DMS153 treated with DMSO at 0.1 percent for 48 hours (cell line): ENCODE data around the gene CYB5D1.
"Not testable (repeated sequence)": the region's sequence is repeated elsewhere in the genome, so short reads cannot be mapped to it uniquely, and the experiment has no call there.

ENCODE experiments used
- DNase-seq: peaks from one replicate; lab custom pipeline; 2025; ENCODE audit not compliant: unreplicated experiment; lab: John Stamatoyannopoulos, UW

Gene CYB5D1, protein sequence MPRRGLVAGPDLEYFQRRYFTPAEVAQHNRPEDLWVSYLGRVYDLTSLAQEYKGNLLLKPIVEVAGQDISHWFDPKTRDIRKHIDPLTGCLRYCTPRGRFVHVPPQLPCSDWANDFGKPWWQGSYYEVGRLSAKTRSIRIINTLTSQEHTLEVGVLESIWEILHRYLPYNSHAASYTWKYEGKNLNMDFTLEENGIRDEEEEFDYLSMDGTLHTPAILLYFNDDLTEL

DNA sequence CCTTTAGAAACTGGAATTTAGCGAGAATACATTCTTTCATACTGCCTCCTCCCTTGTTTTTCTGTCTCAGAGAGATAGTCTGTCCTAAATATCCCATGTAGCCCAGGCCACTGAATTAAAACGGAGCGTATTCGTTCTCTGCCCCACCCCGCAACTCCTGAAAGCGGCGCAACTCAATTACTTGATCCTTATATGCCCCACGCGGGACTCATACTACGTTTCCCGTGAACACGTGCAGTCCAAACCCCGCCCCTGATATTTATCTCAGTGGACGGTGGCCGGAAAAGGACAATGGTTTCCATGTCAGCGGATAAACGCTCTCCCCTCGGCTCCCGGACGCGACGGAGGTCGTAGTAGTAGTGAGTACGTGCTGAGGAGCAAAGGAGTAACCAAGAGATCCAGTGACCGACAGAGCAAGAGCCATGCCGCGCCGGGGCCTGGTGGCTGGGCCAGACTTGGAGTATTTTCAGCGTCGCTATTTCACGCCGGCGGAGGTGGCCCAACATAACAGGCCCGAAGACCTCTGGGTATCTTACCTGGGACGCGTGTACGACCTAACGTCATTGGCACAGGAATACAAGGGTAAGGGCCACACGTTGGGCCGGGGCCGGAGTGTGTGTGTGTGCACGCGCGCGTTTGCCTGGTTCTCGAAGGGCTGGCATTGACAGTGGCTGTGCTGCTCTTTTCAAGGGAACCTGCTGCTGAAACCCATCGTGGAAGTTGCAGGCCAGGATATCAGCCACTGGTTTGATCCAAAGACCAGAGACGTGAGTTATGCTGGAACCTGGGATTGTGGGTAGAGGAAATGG is at the start of gene CYB5D1:
CYB5D1 (plus strand) TSS at position 291 of the 809 bp plus-strand sequence; CDS start at position 423, 132 bp downstream.
- peak; percentile 72 for DNase-seq

DNA sequence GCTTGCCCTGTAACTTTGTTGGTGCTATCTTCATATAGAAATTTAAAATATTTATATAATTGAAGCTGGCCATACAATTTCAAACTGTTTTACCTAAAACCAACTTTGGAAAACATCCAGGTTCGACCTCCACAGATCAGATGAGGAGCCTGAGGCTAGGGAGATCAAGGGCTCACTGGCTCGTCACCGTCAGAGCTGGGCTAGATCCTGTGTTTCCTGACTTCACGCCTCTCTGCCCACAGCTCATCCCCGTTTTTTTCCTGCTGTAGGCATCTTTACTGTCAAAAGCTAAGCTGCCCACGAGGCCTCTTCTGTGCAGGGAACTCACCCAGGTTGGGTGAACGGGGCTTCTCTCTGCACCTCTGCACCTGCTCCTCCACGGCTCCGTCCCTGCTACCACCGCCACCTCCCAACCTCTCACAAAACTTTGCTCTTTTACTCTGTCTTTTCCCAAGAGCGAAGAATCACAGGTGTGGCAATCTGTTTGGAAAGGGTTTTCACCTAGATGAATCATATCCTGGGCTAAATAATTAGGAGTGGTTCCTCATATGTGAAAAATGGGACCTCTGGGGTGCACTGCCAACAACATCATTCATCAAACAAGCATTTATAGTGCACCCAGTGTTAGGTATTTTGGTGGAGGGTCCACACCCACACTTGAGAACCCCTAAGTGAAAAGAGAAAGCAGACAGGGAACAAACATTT is 48.6 kb upstream of the CYB5D1 start:
- DNase-seq, result no peak

DNA sequence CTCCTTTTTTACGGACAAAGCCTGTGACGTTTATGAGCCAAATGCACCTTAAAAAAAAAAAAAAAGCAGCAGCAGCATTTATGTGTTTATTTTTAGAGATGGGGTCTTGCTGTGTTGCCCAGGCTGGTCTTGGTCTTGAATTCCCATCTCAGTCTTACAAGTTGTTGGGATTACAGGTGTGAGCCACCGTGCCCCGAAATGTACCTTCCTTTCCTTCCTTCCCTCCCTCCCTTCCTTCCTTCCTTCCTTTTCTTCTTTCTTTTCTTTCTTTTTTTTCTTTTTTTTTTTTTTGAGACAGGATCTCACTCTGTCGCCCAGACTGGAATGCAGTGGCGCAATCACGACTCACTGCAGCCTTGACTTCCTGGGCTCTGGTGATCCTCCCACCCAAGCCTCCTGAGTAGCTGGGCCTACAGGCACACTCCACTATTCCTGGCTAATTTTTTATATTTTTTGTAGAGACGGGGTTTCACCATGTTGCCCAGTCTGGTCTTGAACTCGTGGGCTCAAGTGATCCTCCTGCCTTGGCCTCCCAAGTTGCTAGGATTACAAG is 47.9 kb upstream of the CYB5D1 start:
- not testable (repeated sequence) for DNase-seq

DNA sequence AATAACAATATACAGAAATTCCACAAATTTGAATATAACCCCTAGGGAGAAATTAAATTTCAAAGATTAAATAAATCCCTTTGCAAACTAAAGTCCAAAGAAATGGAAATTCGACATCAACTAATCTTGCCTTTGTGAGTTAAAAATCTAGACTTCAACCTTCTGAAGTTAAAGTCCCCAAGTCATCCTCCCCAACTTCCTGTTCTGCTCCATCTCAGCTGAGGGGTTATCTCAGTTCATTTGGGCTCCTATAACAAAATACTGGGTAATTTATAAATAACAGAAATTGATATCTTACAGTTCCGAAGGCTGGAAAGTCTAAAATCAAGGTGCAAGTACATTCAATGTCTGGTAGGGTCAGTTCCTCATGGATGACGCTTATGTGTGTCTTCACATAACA is 46.6 kb upstream of the CYB5D1 start:
- no peak for DNase-seq

DNA sequence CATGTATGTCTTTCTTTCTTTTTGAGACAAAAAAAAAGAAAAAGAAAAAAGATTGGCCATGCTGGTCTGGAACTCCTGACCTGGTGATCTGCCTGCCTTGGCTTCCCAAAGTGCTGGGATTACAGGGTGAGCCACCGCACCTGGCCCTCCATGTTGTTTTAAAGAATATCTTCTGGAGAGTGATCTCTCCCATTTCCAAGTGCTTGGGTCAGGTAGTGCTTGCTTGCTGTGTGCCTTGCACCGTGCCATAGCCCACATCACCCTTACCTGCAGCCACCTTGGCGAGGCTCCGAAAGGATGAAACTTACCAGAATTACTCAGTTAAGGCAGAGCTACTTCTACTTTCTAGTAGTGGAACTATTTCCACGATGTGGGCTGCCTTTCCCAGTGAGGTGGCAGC is 42.8 kb upstream of the CYB5D1 start:
- DNase-seq, result no peak

DNA sequence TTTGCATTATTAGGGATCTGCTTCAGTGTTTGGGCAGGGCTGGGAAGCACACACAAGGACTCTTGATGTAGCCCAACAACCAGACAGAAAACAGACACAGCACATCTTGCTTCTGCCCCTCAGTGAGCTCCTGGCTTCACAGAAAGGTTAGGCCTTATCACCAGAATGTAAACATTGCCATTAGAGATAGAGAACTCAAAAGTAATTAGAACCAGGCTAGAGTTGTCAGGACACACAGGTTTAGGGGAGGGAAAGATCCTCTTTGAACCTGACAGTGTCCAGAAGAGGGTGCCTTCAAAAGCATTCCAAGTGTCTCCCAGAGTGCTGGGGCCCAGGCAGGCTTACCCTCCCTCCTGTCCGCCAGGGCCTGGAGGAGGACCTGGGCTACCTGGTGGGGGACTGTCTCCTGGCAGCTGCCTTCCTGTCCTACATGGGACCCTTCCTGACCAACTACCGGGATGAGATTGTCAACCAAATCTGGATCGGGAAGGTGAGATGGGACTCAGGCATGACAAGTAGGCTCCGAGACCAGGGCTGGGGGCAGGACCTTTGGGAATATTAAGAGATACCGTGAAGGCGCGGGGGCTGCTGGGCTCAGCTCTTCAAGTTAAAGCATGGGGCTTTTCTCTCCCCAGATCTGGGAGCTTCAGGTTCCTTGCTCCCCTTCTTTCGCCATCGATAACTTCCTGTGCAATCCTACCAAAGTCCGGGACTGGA is 40.7 kb upstream of the CYB5D1 start:
- DNase-seq, result no peak

DNA sequence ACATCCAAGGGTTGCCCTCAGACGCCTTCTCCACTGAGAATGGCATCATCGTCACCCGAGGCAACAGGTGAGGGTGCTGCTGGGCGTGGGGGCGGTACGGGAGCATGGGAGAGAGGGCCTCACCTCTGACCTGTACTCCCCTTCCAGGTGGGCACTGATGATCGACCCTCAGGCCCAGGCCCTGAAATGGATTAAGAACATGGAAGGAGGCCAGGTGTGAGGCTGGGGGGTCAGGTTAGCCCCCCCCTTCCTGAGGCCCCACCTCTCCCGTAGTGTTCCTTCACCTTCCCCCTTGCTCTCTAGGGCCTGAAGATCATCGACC is 40.2 kb upstream of the CYB5D1 start:
- DNase-seq, result no peak

DNA sequence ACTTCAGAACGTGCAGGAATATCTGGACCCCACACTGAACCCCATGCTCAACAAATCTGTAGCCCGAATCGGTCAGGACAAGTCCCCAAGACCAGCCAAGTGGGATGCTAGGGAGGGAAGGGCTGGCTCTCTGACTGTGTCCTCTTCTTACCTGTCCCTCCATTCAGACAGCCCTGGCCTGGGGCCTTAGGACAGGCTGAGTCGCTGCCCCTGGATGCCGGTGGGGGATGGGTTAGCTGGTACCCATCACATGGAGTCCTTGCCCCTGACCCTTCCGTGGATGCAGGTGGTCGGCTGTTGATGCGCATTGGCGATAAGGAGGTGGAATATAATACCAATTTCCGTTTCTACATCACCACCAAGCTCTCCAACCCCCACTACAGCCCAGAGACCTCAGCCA is 39.8 kb upstream of the CYB5D1 start:
- DNase-seq, result no peak

DNA sequence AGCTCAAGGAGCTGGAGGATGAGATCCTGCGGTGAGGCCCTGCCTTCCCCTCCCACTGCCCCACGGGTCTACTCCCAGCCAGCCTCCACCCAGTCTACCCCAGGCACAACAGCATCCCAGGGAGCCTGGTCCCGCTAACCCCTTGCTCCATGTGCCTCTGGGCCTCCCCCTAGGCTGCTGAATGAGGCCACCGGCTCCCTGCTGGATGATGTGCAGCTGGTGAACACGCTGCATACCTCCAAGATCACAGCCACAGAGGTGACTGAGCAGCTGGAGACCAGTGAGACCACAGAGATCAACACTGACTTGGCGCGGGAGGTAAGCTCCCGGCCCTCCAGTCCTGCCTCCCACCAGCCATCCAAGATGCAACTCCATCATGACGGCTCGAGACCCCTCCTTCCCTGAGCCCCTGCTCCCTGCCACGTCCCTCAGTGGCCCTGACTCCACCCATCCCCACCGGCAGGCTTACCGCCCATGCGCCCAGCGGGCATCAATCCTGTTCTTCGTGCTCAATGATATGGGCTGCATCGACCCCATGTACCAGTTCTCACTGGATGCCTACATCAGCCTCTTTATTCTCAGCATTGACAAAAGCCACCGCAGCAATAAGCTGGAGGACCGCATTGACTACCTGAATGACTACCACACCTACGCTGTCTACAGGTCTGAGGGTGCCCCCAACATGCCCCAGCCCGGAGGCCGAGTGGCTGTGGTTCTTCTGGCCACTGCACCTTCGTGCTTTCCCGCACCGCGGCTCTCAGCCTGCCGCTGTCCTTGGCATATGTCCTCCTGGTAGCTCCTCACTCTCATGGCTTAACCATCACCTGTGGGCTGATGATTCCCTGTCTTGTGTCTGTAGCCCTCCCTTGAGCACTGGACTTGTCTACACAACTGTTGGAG is 38.8 kb upstream of the CYB5D1 start:
- no peak for DNase-seq

DNA sequence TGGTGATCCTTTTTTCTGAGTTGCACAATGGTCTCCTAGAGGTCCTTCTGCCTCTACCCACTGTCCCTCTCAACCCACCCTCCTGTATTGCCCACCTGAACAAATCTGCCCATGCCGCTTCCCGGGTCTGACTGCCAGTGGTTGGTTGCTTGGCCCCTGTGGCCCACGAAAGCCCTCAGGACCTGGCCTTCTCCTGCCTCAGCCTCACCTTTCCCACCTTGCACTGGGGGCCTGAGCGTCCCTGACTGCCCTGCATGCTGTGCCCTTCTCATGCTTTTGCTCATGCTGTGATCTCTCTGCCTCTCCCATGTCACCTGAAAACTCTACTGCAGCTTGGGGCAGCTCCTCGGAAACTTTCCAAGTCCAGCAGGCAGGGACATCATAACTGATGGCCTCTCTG is 37.6 kb upstream of the CYB5D1 start:
- no peak for DNase-seq

DNA sequence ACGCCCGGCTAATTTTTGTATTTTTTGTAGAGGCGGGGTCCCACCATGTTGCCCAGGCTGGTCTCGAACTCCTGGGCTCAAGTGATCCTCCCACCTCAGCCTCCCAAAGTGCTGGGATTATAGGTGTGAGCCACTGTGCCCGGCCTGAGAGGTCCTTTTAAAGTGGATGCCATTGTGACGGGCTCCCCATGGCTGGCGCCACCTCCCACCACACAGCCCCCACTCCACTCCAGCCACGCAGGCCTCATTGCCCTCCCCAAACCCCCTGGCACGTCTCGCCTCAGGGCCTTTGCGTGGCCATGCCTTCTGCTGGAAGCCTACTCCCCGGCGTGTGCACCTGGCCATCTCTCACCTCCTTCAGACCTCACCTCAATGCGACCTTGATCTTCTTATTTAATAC is 35.7 kb upstream of the CYB5D1 start:
- no peak for DNase-seq

DNA sequence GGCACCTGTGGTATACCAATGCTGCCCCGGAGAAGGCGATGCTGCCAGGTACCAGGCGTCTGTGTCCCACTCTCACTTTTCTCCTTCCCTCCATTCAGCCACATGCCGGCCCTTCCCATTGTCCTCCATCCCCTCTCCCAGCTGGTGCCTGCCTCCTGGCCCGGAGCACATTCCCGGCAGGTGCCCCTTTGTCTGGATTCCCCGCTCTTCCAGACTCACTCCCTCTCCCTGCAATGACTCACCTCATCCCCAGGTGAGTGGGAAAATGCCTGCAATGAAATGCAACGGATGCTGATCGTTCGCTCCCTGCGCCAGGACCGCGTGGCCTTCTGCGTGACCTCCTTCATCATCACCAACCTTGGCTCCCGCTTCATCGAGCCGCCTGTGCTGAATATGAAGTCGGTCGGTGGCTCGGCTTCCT is 34.2 kb upstream of the CYB5D1 start:
- no peak for DNase-seq

DNA sequence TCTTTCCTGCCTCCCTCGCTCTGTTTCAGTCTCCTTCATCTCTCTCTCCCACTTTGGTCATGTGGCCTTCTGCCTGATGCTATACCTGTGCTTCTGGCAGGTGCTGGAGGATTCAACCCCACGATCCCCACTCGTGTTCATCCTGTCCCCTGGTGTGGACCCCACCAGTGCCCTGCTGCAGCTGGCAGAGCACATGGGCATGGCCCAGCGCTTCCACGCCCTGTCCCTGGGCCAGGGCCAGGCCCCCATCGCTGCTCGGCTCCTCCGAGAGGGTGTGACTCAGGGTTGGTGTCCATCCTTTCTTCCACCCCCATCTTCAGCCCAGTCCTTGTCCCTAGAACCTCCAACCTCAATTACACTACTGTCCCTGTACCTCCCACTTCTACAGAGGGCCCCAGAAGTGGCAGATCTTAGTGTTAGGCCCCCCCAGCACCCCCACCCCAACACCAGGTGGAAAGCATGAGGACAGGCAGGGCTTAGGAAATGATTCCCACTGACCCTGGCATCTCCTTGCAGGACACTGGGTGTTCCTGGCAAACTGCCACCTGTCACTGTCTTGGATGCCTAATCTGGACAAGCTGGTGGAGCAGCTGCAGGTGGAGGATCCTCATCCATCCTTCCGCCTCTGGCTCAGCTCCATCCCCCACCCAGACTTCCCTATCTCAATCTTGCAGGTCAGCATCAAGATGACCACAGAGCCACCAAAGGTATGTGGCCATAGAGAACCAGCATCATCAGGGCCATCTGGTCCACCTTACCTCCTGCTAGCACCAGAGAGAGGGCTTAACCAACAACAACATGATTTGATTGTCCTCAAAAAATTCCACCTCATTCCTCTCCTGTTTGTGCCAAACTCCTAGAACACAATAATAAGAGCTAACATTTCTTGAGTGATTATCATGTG is 33.5 kb upstream of the CYB5D1 start:
- no peak for DNase-seq

DNA sequence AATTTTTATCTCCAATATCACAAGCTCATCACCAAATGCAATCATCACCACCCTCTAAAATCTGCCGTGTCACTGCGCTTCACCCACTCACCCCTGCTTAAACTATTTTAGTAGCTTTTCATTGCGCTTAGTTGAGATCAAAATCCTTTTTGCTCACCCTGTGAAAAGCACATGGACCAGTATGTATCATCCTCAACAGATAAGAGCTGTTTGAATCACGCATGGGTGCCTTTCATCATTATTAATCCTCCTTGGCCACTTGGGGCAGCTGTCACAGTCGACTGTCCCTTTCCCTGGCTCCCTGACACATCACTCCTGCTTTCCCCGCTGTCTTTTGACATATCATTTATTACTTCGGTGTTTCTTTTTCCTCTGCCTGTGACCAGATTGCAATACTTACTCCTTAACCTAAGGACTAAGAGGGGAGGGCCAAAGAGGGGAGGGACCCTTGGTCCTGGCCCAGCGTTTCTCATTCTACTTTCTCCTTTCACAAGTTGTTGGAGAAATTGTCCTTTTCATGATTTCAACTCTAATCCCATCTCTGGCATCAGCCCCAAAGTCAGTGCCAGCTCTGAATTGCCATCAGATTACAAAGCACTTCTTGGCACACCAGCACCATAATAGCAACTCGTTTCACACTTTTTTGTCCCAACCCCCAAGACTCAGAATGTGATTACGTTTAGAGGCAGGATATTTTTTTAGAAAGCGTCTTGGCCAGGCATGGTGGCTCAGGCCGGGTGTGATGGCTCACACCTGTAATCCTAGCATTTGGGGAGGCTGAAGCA is 32.4 kb upstream of the CYB5D1 start:
- DNase-seq, result no peak

DNA sequence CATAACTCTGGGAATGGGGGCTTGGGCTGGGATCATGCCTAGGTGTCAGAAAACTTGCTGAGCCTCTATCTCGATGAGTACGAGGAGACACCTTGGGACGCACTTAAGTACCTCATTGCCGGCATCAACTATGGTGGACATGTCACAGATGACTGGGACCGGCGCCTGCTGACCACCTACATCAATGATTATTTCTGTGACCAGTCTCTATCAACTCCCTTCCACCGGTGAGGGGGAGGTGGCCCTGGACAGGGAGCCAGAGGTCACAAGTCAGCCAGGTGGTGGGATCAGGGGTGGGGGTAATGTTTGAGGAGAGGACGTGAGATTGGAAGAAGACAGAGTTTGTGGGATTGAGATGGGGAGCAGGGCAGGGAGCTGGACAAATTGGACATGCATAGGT is 27.2 kb upstream of the CYB5D1 start:
- no peak for DNase-seq

DNA sequence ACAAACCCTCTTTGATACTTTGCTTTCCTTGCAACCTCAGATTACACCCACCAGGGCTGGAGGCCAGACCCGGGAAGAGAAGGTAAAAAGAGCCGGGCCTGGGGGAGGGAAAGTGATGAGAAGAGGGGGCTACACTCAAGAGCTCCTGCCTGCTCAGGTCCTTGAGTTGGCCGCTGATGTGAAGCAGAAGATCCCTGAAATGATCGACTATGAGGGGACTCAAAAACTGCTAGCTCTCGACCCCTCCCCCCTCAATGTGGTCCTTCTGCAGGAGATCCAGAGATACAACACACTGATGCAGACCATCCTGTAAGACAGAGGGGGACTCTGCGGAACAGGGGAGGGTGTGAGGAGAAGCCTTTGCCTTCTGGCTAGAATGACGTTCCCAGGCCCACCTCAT is 26.6 kb upstream of the CYB5D1 start:
- no peak for DNase-seq

DNA sequence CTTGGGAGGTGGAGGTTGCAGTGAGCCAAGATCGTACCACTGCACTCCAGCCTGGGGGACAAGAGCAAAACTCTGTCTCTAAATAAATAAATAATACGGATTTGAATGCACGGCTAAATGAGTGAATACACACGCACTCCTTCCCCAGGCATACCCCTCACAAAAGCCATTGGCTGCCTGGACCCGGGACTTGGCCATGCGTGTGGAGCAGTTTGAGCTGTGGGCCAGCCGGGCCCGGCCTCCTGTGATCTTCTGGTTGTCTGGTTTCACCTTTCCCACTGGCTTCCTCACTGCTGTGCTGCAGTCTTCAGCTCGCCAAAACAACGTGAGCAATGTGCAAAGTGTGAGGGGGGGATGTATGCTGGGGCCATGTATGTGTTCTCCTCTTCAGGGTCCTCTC is 25.4 kb upstream of the CYB5D1 start:
- no peak for DNase-seq

DNA sequence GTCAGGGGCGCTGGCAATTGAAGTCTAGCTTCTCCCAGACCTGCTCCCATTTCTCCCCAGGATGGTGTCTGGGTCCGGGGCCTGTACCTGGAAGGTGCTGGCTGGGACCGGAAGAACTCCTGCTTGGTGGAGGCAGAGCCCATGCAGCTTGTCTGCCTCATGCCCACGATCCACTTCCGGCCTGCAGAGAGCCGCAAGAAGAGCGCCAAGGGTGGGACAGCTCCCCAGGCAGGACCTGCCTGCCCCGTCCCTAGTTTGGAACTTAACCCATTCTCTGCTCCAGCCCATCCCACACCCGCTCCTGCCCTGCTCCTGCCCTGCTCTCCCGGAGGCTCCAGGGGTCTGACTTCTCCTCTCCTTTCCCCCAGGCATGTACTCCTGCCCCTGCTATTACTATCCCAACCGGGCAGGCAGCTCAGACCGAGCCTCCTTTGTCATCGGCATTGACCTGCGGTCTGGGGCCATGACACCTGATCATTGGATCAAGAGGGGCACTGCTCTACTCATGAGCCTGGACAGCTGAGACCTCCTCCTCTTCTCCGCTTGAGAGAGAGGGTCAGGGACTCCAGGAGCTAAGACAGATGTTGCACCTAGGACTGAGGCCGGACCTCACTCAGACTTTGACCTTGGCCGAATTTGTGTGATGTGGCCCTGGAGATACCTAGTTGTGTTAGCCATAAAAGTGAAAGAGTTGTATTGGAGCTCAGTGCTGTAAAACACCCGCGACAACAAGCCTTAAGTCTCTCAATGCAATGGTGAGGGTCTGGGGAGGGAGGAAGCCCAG is 24.6 kb upstream of the CYB5D1 start:
- DNase-seq, result no peak
